22Rv1 (cell line): Measurements from ENCODE around the gene PDK2.
"Not testable (repeated sequence)": the region's sequence is repeated elsewhere in the genome, so short reads cannot be mapped to it uniquely, and the experiment has no call there.

ENCODE experiments used
- H3K27ac ChIP-seq: fragments of 450-650 bp; 2 replicates; pipeline ENCODE4 v1.5.1; 2017
- CTCF ChIP-seq: fragments of 450-650 bp; IDR thresholded peaks from 2 replicates; pipeline ENCODE4 v1.5.1; 2017; ENCODE audit warnings: mild to moderate bottlenecking
- ZFX ChIP-seq: fragments of 450-650 bp; IDR thresholded peaks from 2 replicates; pipeline ENCODE4 v1.6.1; 2017; ENCODE audit warnings: antibody characterized with exemption, borderline replicate concordance

The PDK2 gene

GRCh38 chr17:50059256-50059655 is 35.9 kb upstream of the PDK2 start:
- TF ChIP-seq ZFX (no peak), CTCF (no peak)
- H3K27ac ChIP-seq, result no peak overlapping the region

DNA sequence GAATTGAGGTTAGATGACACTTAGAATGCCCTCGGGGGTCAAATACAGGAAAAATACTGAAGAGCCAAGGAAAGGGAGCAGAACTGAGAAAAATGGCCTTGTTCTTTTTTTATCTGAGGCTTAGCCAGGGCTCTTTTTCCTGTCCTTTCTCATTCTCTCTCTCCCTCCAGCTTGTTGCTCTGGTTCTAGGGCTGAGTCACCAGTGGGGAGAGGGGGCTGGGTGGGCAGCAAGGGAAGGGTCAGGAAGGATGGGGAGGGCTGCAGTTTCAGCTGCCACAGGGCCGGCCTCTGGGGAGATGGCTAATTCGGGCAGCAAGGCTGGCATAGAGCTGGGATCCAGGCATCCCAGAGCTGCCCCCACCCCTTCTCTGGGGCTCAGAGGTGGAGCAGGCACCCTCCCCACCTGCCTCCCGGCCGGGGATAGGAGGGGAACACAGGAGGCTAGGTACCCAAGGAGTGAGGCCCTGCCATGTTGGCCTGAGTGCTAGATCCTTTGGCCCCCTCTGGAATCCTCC is 35.3 kb upstream of the PDK2 start:
- TF ChIP-seq ZFX (no peak), CTCF (no peak)
- H3K27ac ChIP-seq, result no peak overlapping the region

DNA sequence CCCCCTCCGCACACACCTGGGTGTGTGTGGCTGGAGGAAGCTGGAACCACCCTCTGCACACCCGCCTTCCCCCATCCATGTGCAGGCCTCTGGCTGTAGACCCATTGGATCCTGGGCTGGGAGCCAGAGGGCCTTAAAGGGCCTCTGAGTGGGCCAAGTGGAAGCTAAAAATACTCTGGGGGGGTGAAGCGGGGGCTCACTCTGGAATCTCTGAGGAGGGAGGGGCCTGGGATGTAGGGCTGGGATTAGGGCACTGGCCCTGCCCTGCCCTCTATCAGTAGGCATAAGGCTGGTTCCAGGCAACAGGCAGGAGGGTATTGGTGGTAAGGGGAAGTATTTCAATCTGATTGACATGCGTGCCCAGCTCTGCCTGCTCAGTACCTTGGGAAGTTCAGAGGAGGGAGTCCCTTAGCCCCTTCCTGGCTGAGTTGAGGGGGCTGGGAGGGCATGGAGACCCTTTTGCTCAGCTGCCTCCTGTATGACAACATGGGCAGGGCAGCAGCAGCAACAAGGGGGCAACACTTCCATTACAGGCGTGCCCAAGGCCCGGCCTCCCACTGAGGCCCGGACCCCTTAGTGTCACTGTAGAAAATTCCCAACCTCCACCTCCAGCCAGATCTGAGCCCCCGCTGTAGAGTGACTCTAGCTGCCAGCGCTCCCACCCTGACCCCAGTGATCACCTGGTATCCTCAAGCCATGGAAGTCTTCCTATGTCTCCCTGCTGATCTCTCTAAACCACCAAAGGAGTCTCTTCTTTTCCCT is 34.0 kb upstream of the PDK2 start:
- no peak overlapping the region for H3K27ac ChIP-seq
- no peak for TF ChIP-seq ZFX
- TF ChIP-seq CTCF, result no peak

GRCh38 chr17:50061713-50062045 is 33.5 kb upstream of the PDK2 start:
- not testable (repeated sequence) for H3K27ac ChIP-seq

GRCh38 chr17:50062293-50063243 is 32.6 kb upstream of the PDK2 start:
- H3K27ac ChIP-seq, result no peak overlapping the region

GRCh38 chr17:50063561-50064252 is 31.4 kb upstream of the PDK2 start:
- no peak overlapping the region for H3K27ac ChIP-seq
- no peak for TF ChIP-seq CTCF
- TF ChIP-seq ZFX, result no peak

More at GRCh38 chr17:50062293-50063243, 32.6 kb upstream of the PDK2 start:
- TF ChIP-seq CTCF (no peak), ZFX (no peak)

DNA sequence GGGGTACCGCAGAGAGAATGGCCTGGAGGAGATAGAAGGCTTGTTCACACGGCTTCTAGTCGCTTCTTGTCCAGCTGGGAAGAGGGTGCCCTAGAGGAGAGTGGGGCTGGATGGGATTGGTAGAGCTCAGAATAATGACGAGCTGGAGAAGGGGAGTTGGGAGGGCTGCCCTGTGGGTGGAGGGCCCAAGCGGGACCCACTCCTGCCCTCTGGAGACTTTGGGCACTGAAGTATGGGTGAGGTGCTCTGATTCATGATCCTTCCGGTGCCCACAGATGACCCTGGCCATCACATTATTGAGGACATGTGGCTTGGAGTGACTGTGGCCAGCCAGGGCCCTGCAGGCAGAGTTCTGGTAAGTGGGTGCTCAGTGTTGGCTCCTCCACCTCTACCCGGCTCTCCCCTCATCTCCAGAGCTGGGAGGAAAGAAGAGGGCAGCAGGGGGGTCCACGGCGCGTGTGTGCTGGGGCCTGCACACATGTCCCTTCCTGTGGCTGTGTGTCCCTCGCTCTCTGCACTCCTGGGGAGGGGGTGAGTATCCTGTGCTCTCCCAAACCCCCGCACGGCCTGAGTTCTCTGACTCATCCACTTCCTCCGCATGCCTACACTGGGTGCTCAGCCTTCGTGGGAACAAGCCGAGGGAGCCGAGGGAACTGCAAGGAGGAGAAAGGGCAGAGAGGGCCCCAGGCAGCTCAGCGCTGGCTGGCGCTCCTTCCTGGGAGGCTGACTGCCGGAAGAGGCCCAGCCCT is 30.7 kb upstream of the PDK2 start:
- no peak overlapping the region for H3K27ac ChIP-seq
- TF ChIP-seq CTCF (no peak), ZFX (no peak)
